Activated T-cell treated with anti-CD3 and anti-CD28 coated beads, Interleukin-2, amount 50 U/mL, for 72 hours (primary cell): Measurements from ENCODE around the gene B3GNT4. TPM values are rescaled to one million over a fixed set of nuclear protein-coding genes. Genes with fewer than 3 reads are reported as not detected.
"Not testable (repeated sequence)": the region's sequence is repeated elsewhere in the genome, so short reads cannot be mapped to it uniquely, and the experiment has no call there.

Source experiments
- ATAC-seq, 2 donors: fragments of 150-1000 bp; cut with Tn5 transposase; replicated peaks in 1 of 2; 2 replicates each; pipeline ENCODE4 v1.10.0; 2021; ENCODE audit warnings: moderate library complexity in 2 of 2, mild to moderate bottlenecking in 1 of 2
- DNase-seq, 2 donors: peaks; one replicate each; pipeline ENCODE4 v3.0.0; 2021 to 2022; ENCODE audit warnings: mixed read lengths in 1 of 2
- H3K27ac Mint-ChIP-seq: one replicate; pipeline ENCODE4 v1.8.0; 2022; ENCODE audit warnings: mild to moderate bottlenecking, moderate library complexity, mixed read lengths
- H3K27me3 Mint-ChIP-seq: one replicate; pipeline ENCODE4 v1.8.0; 2022; ENCODE audit warnings: low read depth, mixed read lengths
- H3K36me3 Mint-ChIP-seq, 2 donors: one replicate each; pipeline ENCODE4 v1.8.0; 2022; ENCODE audit warnings: mixed read lengths in 2 of 2, mild to moderate bottlenecking in 1 of 2; ENCODE audit not compliant: insufficient read depth in 2 of 2
- H3K4me1 Mint-ChIP-seq: one replicate; pipeline ENCODE4 v1.8.0; 2022; ENCODE audit warnings: low read depth, mixed read lengths
- H3K4me3 Mint-ChIP-seq, 2 donors: one replicate each; pipeline ENCODE4 v1.8.0; 2022; ENCODE audit warnings: mild to moderate bottlenecking in 2 of 2, mixed read lengths in 2 of 2, moderate library complexity in 2 of 2
- H3K9me3 Mint-ChIP-seq, 2 donors: one replicate each; pipeline ENCODE4 v1.8.0; 2022; ENCODE audit warnings: mixed read lengths in 2 of 2
- total RNA-seq, 2 donors: library from RNA; stranded (reverse); gene quantifications; one replicate each; pipeline ENCODE4 v1.2.3, GENCODE V29; 2022

B3GNT4 gene
- total RNA-seq, 2 donors from 2014 or later = 0.55 to 1.1 TPM

GRCh38 chr12:122174155-122174845 is 29.2 kb upstream of the B3GNT4 start, which contains the start of gene IL31:
IL31 (minus strand) TSS chr12:122174221; CDS start chr12:122174172, 49 bp downstream.
- no peaks in the 10 kb centered on the region for H3K27me3 Mint-ChIP-seq
- peak within 1 kb of the TSS; percentile 1 to 35 for H3K4me3 Mint-ChIP-seq
- H3K27ac Mint-ChIP-seq = no peak within 1 kb of the TSS
- no peaks in the 10 kb centered on the region for H3K9me3 Mint-ChIP-seq
- ATAC-seq = peak; percentile 89 to 93
- peaks cover 14% of the 10 kb centered on the region for H3K4me1 Mint-ChIP-seq
- no peaks in the 10 kb centered on the region for H3K36me3 Mint-ChIP-seq
- peak; percentile 33 to 37 for DNase-seq

GRCh38 chr12:122176473-122176872 is 27.0 kb upstream of the B3GNT4 start:
- not testable (repeated sequence) for ATAC-seq, H3K36me3 Mint-ChIP-seq, DNase-seq, H3K27ac Mint-ChIP-seq, H3K9me3 Mint-ChIP-seq, H3K4me3 Mint-ChIP-seq, H3K27me3 Mint-ChIP-seq
- H3K4me1 Mint-ChIP-seq = peaks cover 14% of the 10 kb centered on the region

DNA sequence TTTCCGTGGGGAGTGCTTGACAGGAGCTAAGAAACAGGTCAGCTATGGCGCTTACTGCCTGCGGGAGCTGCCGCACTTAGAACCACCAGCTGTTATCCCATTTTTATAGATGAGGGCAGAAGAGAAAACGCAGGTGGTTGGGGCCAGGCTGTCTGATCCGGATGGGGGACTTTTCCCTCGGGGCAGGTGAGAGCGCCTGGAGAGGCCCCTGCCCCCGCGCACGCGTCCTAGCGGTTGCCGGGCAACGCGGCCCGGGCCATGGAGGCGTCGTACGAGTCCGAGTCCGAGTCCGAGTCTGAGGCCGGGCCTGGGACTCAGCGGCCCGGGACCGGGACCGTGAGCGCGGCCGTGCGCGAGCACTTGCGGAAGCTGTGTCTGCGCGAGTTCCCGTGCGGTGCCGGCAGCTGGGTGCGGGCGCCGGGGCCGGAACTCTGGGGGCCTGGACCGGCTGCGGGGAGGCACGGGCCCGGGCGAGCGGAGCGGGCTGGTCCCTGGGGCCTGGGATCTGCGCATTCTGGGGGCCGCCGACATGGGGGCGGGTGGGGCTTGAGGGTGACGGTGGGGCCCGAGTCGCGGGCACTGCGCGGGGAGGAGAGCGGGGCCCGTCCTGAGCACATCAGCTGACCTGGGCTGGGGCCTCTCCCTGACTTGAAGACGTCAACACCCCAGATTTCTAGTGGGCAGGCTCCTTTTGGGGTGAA is 20.5 kb upstream of the B3GNT4 start, which contains the start of gene LRRC43:
Gene LRRC43 (plus strand): TSS at position 237 of the 701 bp plus-strand sequence. CDS start 22 bp downstream, at position 259.
- Mint-ChIP-seq H3K27ac (no peak within 1 kb of the TSS), H3K36me3 (no peaks in the 10 kb centered on the region), H3K4me3 (peak within 1 kb of the TSS; percentile 78 to 81)

GRCh38 chr12:122183588-122183940 is 19.9 kb upstream of the B3GNT4 start:
- Mint-ChIP-seq H3K4me3 (peak overlapping the region; percentile 58 to 81), H3K27ac (no peak overlapping the region), H3K4me1 (peaks cover 11% of the 10 kb centered on the region), H3K27me3 (peaks cover 18% of the 10 kb centered on the region), H3K9me3 (no peaks in the 10 kb centered on the region), H3K36me3 (no peaks in the 10 kb centered on the region)
- DNase-seq (no peak), ATAC-seq (no peak)

More for the DNA sequence above, 20.5 kb upstream of the B3GNT4 start, which contains the start of gene LRRC43:
- ATAC-seq (peak; percentile 86 to 92), DNase-seq (peak; percentile 48 to 58)
- Mint-ChIP-seq H3K9me3 (no peaks in the 10 kb centered on the region), H3K4me1 (peaks cover 11% of the 10 kb centered on the region), H3K27me3 (peaks cover 18% of the 10 kb centered on the region)

DNA sequence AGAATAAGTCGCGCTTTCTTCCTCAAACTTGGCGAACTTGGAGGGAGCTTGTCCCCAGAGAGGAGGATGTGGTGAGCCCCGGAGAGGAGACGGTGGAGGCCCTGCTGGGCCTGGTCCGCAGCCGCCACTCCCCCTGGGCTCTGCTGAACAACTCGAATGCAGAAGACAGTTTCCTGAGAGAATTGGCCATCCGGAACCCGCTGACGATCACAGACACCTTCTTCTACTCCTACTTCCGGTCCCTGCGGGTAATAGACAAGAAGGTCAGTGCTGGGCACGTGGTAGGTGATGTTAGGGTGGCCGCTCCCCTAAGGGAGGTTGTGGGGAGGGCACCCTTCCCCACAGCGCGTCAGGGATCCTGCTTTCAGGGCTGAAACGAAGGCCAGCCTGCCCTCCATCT is 19.0 kb upstream of the B3GNT4 start:
- Mint-ChIP-seq H3K9me3 (no peaks in the 10 kb centered on the region), H3K27me3 (peaks cover 18% of the 10 kb centered on the region), H3K36me3 (no peaks in the 10 kb centered on the region), H3K27ac (no peak overlapping the region), H3K4me3 (peak overlapping the region; percentile 27 to 81), H3K4me1 (peaks cover 11% of the 10 kb centered on the region)
- no peak for DNase-seq
- no peak for ATAC-seq

DNA sequence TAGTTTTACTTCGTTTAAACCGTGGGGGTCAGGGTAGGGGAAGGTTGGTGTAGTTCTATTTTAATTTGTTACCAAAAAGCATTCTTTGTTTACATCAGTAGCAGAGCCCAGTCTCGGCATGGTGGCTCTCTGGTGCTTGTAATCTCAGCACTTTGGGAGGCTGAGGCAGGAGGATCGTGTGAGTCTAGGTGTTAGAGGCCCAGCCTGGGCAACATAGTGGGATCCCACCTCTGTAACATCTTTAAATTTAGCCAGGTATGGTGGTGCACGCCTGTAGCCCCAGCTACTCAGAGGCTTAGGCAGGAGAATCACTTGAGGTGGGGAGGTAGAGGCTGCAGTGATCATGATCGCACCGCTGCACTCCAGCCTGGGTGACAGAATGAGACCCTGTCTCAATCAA is 18.4 kb upstream of the B3GNT4 start:
- no peak overlapping the region for H3K27ac Mint-ChIP-seq
- H3K36me3 Mint-ChIP-seq = no peaks in the 10 kb centered on the region
- H3K4me3 Mint-ChIP-seq = no peak overlapping the region
- no peak for DNase-seq
- H3K9me3 Mint-ChIP-seq = no peaks in the 10 kb centered on the region
- H3K4me1 Mint-ChIP-seq = peaks cover 11% of the 10 kb centered on the region
- peaks cover 18% of the 10 kb centered on the region for H3K27me3 Mint-ChIP-seq
- no peak for ATAC-seq

DNA sequence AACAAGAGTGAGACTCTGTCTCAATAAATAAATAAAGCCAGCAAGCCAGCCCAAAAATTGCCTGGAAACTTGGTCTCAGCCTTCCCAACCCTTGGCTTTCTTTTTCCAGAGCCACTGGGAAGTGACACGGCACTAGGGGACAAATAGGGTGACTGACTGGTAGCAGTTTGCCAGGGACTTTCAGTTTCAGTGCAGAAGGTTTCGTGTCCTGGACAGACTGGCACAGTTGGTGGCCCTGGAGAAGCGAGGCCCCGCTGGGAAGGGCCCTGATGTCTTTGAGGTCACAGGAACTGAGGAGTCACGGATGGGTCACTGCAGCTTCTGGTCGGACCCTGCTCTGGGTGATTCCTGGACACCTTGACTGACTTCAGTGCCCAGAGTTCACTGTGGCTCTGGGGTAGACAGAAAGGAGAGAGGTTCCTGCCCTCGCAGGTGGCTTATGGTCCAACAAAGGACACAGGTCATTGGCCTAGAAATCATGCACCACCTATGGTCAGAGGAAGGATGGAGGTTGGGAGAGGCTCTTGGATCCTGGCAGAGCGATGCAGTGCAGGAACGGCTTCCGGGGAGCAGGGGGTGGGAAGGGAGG is 17.9 kb upstream of the B3GNT4 start:
- no peak overlapping the region for H3K4me3 Mint-ChIP-seq
- DNase-seq = no peak
- no peak for ATAC-seq

DNA sequence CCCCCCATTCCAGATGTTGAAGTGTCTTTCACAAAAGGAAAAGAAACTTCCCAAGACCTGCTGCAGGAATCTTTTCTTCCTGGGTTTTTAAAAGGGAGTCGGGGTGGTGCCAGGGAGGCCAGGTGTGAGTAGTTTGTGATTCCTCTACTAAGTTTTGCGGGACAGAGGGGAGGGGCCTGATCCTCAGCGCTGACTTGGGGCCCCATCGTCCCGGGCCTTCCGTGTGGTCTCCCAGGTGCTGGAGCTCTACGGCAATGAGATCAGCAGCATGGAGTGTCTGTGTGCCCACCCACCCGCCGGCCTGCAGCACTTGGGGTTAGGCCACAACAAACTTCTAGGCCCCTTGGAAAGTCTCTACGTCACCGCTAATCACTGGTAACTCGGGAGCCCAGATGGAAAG is 16.0 kb upstream of the B3GNT4 start:
- H3K36me3 Mint-ChIP-seq = no peaks in the 10 kb centered on the region
- H3K9me3 Mint-ChIP-seq = no peaks in the 10 kb centered on the region
- no peak overlapping the region for H3K4me3 Mint-ChIP-seq
- peaks cover 18% of the 10 kb centered on the region for H3K27me3 Mint-ChIP-seq
- peaks cover 15% of the 10 kb centered on the region for H3K4me1 Mint-ChIP-seq
- ATAC-seq (no peak), DNase-seq (no peak)
- no peak overlapping the region for H3K27ac Mint-ChIP-seq

More for the DNA sequence above, 17.9 kb upstream of the B3GNT4 start:
- H3K27ac Mint-ChIP-seq = no peak overlapping the region
- no peaks in the 10 kb centered on the region for H3K36me3 Mint-ChIP-seq
- no peaks in the 10 kb centered on the region for H3K9me3 Mint-ChIP-seq
- peaks cover 15% of the 10 kb centered on the region for H3K4me1 Mint-ChIP-seq
- peaks cover 18% of the 10 kb centered on the region for H3K27me3 Mint-ChIP-seq

GRCh38 chr12:122189626-122190475 is 13.7 kb upstream of the B3GNT4 start:
- H3K27ac Mint-ChIP-seq = no peak overlapping the region
- DNase-seq (no peak), ATAC-seq (no peak)
- peaks cover 2% of the 10 kb centered on the region for H3K27me3 Mint-ChIP-seq
- no peaks in the 10 kb centered on the region for H3K36me3 Mint-ChIP-seq
- H3K4me1 Mint-ChIP-seq = peaks cover 5% of the 10 kb centered on the region
- H3K4me3 Mint-ChIP-seq = no peak overlapping the region
- no peaks in the 10 kb centered on the region for H3K9me3 Mint-ChIP-seq

- peaks cover 5% of the 10 kb centered on the region for H3K4me1 Mint-ChIP-seq
- ATAC-seq = peak; percentile 90 to 91
- peak; percentile 76 to 83 for DNase-seq
- peaks cover 0 to 1% of the 10 kb centered on the region in 2 donors for H3K9me3 Mint-ChIP-seq
- H3K4me3 Mint-ChIP-seq = no peak overlapping the region
- H3K27ac Mint-ChIP-seq = no peak overlapping the region
- H3K36me3 Mint-ChIP-seq = peaks cover 0 to 3% of the 10 kb centered on the region in 2 donors
- no peaks in the 10 kb centered on the region for H3K27me3 Mint-ChIP-seq
Observed at GRCh38 chr12:122190842-122191668, 12.5 kb upstream of the B3GNT4 start.

DNA sequence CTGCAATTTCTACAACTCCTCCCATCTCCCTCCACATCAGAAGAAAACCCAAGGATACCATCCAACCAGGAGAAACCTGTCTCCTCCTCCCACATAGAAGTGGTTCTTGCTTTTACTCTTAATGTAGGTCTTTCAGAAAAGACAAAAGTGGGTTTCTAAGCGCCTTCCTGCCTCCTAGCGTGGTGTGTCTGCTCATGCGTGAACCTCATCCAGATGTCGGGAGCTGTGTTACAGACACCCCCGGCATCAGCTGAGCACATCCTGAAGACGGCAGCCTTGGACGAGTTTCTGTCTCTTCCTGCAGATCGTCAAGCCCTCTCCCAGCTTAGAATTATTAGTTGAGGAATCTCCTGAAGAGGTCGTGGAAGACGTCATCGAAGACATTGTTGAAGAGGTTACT is 11.1 kb upstream of the B3GNT4 start:
- H3K4me1 Mint-ChIP-seq = peaks cover 6% of the 10 kb centered on the region
- H3K36me3 Mint-ChIP-seq = peaks cover 0 to 3% of the 10 kb centered on the region in 2 donors
- H3K27me3 Mint-ChIP-seq = no peaks in the 10 kb centered on the region
- ATAC-seq (no peak), DNase-seq (no peak)
- peaks cover 0 to 1% of the 10 kb centered on the region in 2 donors for H3K9me3 Mint-ChIP-seq
- H3K27ac Mint-ChIP-seq = no peak overlapping the region
- no peak overlapping the region for H3K4me3 Mint-ChIP-seq

DNA sequence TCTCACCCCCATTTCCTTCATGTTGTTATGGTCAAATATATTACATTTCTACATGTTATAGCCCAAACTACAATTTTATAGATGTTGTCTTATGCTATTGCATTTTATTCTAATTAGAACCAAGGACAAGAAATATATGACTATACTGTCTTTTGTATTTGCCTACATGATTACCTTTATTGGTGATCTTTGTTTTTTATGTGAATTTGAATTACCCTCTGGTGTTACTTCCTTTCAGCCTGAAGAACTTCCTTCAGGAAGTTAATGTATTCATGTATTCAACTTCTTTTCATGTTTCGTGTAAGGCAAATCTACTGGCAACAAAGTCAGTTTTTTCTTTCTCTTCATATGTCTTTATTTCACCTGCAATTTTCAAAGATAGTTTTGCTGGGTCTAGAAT is 8.7 kb upstream of the B3GNT4 start:
- Mint-ChIP-seq H3K9me3 (peaks cover 0 to 1% of the 10 kb centered on the region in 2 donors), H3K4me1 (peaks cover 15% of the 10 kb centered on the region), H3K36me3 (peaks cover 0 to 3% of the 10 kb centered on the region in 2 donors), H3K27ac (no peak overlapping the region), H3K4me3 (no peak overlapping the region), H3K27me3 (peaks cover 5% of the 10 kb centered on the region)
- DNase-seq (no peak), ATAC-seq (no peak)
